ENCODE results near the gene EDC4. TPM values are rescaled to one million over a fixed set of nuclear protein-coding genes. Genes with fewer than 3 reads are reported as not detected.

EDC4 gene
- total and polyA plus RNA-seq, 10 donors: 27.6 to 71.3 (median 59.4) TPM

- Histone ChIP-seq H3K4me1 (peaks cover 0 to 12% (median 0%) of the 10 kb centered on the region in 6 donors), H3K36me3 (peaks cover 0 to 75% (median 53%) of the 10 kb centered on the region in 6 donors), H3K9me3 (no peaks in the 10 kb centered on the region), H3K27me3 (replicated peaks in 1 of 7) (no peaks in the 10 kb centered on the region), H3K4me3 (no peak overlapping the region), H3K27ac (no peak overlapping the region)
- no peak for TF ChIP-seq POLR2A (IDR thresholded peaks at IDR 0.05)
- TF ChIP-seq POLR2AphosphoS5 (IDR thresholded peaks at IDR 0.05): no peak
- TF ChIP-seq, protein P1, sequence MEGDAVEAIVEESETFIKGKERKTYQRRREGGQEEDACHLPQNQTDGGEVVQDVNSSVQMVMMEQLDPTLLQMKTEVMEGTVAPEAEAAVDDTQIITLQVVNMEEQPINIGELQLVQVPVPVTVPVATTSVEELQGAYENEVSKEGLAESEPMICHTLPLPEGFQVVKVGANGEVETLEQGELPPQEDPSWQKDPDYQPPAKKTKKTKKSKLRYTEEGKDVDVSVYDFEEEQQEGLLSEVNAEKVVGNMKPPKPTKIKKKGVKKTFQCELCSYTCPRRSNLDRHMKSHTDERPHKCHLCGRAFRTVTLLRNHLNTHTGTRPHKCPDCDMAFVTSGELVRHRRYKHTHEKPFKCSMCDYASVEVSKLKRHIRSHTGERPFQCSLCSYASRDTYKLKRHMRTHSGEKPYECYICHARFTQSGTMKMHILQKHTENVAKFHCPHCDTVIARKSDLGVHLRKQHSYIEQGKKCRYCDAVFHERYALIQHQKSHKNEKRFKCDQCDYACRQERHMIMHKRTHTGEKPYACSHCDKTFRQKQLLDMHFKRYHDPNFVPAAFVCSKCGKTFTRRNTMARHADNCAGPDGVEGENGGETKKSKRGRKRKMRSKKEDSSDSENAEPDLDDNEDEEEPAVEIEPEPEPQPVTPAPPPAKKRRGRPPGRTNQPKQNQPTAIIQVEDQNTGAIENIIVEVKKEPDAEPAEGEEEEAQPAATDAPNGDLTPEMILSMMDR (IDR thresholded peaks at IDR 0.05 in 8 of 11, conservative IDR thresholded peaks at IDR 0.05 in 3 of 11): no peak
- intact Hi-C loops (cut with DNase I; ENCODE audit: low total_unique reads): no loop called here
- DNase-seq: no peak
- 64 to 95% (median 89%) methylated on average over 2 of the region's 2 CpGs for WGBS, 5 donors
These were observed 8.3 kb upstream of the EDC4 start for GRCh38 chr16:67864594-67864993.

- H3K27ac ChIP-seq: no peak overlapping the region
- peaks cover 0 to 12% (median 0%) of the 10 kb centered on the region in 6 donors for H3K4me1 ChIP-seq
- H3K9me3 ChIP-seq: no peaks in the 10 kb centered on the region
- H3K36me3 ChIP-seq: peaks cover 0 to 80% (median 59%) of the 10 kb centered on the region in 6 donors
- no peak for TF ChIP-seq POLR2A (IDR thresholded peaks at IDR 0.05)
- TF ChIP-seq, protein P1 (IDR thresholded peaks at IDR 0.05 in 8 of 11, conservative IDR thresholded peaks at IDR 0.05 in 3 of 11): peak in 5 of 11 experiments; percentile 14 to 35 (median 22)
- TF ChIP-seq POLR2AphosphoS5 (IDR thresholded peaks at IDR 0.05): no peak
- intact Hi-C loops (cut with DNase I; ENCODE audit: low total_unique reads): no loop called here
- WGBS, 5 donors: 89 to 100% (median 96%) methylated on average over 2 of the region's 2 CpGs
- no peaks in the 10 kb centered on the region for H3K27me3 ChIP-seq (replicated peaks in 1 of 7)
- H3K4me3 ChIP-seq: no peak overlapping the region
- no peak for DNase-seq
These were observed 7.5 kb upstream of the EDC4 start for GRCh38 chr16:67865318-67865717.

DNA sequence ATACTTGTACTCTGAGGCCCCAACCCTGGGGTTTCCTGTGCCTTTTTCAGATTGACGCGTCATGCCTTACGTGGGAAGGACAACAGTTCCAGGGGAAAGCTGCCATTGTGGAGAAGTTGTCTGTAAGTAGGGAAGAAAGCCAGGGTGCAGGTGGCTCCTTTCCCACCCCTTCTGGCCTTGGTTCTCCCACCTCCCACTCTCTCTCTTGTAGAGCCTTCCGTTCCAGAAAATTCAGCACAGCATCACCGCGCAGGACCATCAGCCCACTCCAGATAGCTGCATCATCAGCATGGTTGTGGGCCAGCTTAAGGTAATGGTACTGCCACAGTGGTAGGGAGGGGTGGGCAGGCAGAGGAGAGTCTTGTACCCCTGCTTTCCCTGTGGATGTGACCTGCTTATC is 4.6 kb upstream of the EDC4 start:
- peaks cover 0 to 74% (median 58%) of the 10 kb centered on the region in 6 donors for H3K36me3 ChIP-seq
- 92 to 99% (median 95%) methylated on average over 6 of the region's 6 CpGs for WGBS, 5 donors
- H3K9me3 ChIP-seq: no peaks in the 10 kb centered on the region
- intact Hi-C loops (cut with DNase I; ENCODE audit: low total_unique reads): no loop called here
- peaks cover 5 to 21% (median 11%) of the 10 kb centered on the region in 6 donors for H3K4me1 ChIP-seq
- DNase-seq: no peak
- H3K4me3 ChIP-seq: no peak overlapping the region
- TF ChIP-seq POLR2A (IDR thresholded peaks at IDR 0.05): no peak
- TF ChIP-seq POLR2AphosphoS5 (IDR thresholded peaks at IDR 0.05): no peak
- TF ChIP-seq, protein P1 (IDR thresholded peaks at IDR 0.05 in 8 of 11, conservative IDR thresholded peaks at IDR 0.05 in 3 of 11): no peak
- H3K27me3 ChIP-seq (replicated peaks in 1 of 7): no peaks in the 10 kb centered on the region
- H3K27ac ChIP-seq: no peak overlapping the region

GRCh38 chr16:67869653-67870052 is 3.2 kb upstream of the EDC4 start:
- H3K27me3 ChIP-seq (replicated peaks in 1 of 7): no peaks in the 10 kb centered on the region
- H3K27ac ChIP-seq: no peak overlapping the region
- H3K36me3 ChIP-seq: peaks cover 0 to 71% (median 58%) of the 10 kb centered on the region in 6 donors
- no peak for DNase-seq
- TF ChIP-seq POLR2AphosphoS5 (IDR thresholded peaks at IDR 0.05): no peak
- 85 to 94% (median 90%) methylated on average over 6 to 7 of the region's 7 CpGs for WGBS, 5 donors
- peaks cover 18 to 35% (median 23%) of the 10 kb centered on the region in 6 donors for H3K4me1 ChIP-seq
- H3K9me3 ChIP-seq: no peaks in the 10 kb centered on the region
- intact Hi-C loops (cut with DNase I; ENCODE audit: low total_unique reads): no loop called here
- H3K4me3 ChIP-seq: no peak overlapping the region

All from spleen (tissue), 11 donors.